GM18858 (cell line): ENCODE results near the gene SMG1.
A peak's percentile ranks its signal among the peaks of the same experiment; 100 is the strongest.
"Not testable (repeated sequence)": the region's sequence is repeated elsewhere in the genome, so short reads cannot be mapped to it uniquely, and the experiment has no call there.

Source experiments
- ATAC-seq: cut with Tn5 transposase; IDR thresholded peaks from one replicate; pipeline ENCODE4 v1.9.1; 2021; ENCODE audit not compliant: unreplicated experiment

The SMG1 gene

DNA sequence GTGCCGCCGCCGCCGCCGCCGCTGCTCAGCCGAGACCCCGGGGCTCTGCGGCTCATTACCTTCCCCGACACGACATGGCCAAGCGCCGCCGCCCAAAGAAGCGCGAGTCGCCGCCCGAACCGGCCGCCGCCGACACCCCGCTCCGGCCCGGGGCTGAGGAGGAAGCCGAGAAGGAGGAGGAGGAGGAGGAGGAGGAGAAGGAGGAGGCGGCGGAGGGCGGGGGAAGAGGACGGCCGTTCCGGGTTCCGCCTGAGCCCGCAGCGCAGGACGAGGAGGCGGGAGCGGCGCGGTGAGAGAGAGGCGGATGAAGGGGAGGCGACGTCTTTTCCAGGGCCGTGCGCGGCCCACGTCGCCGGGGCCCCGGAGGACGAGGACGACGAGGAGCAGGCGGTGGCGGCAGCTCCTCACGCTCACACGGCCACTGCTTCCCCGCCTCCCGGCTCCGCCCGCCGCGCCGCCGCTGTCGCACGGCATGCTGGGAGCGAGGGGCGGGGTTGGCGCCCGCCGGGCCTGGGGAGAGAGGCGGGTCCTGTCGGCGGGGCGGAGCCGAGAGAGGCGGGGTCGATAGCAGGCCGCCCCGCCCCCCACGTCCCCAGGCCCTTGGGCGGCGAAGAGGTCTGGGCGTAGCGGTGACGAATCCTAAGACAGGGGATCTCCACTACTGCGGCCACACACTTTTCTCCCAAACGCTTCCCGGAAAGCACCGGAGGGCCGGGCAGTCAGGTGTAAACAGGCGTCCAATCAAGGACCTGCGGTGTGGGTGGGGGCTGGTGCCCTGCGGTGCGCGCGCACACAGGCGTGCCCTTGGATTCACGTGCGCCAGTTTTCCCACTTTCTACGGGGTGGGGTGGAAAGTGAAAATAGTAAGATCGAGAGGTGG is at the start of gene SMG1:
TSS of gene SMG1 (minus strand) at position 423 of the 880 bp plus-strand sequence. CDS start at position 56, 367 bp downstream.
- ATAC-seq, result peak; percentile 79

DNA sequence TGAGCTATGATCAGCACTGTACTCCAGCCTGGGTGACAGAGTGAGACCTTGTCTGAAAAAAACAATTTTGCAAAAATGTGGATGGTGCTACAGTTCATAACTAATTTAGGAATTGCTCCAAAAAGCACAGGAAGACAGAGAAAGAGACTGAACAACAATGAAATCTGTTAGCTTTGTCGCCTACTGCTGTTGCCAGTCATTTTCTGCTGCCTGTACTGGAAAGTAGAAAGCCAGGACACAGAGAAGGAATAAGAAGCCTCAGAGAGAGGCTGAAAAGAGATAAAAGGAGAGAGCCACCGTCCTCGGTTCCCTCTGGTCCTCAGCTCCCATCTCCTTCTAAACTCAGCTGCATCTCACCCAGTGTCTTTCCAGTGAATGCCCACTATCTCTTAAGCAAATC is 48.9 kb upstream of the SMG1 start:
- ATAC-seq, result no peak

DNA sequence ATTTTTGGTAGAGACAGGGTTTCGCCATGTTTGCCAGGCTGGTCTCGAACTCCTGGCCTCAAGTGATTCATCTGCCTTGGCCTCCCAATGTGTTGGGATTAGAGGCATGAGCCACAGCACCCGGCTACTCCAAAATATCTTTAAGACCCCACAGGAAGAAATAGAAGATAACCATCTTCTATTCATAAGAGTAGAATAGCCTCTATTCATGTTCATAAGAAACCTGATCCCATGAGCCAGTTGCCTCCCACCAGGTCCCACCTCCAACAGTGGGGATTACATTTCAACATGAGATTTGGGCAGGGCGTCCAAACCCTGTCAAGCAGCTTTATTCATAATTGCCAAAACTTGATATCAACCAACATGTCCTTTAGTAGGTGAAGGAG is 43.6 kb upstream of the SMG1 start:
- no peak for ATAC-seq

DNA sequence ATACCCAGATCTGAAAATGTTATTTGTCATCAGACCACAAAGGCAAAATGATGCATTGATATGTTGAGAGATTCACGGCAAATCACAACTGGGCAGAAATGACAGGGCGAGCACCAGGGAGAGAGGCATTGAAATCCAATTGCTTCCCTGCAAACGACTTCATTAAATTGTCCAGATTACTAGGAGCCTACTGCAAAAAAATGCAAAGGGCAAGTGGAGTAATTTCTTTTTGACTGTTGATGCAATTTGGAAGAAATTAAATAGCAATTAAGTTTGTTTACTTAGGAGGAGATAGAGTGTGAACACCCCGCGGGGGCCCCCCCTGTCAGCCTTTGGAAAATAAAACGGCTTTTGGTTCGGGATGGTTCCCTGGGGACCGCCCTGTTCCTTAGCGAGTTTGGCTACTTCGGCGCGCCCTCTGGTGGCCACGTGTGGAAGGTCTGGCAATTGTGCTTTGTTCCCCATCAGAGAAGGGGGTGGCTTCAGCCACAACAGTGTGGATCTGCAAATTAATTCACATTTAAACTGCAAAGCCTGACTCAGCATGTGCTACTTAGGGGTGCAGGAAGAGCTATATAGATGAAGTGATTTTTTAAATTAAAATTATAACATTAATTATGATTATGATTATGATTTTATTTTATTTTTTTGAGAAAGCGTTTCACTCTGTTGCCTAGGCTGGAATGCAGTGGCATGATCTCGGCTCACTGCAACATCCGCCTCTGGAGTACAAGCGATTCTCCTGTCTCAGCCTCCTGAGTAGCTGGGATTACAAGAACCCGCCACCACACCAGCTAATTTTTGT is 43.0 kb upstream of the SMG1 start:
- no peak for ATAC-seq

DNA sequence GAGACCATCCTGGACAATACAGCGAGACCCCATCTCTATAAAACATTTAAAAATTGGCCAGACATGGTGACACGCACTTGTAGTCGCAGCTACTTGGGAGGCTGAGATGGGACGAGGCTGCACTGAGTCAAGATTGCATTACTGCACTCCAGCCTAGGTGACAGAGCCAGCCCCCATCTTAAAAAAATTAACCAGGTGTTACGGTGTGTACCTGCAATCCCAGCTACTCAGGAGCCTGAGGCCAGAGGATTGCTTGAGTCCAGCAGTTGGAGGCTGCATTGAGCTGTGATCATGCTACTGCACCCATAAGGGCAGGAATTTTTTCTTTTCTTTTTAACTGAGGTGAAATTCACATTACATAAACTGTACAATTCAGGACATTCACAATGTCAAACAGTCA is 40.6 kb upstream of the SMG1 start:
- no peak for ATAC-seq

DNA sequence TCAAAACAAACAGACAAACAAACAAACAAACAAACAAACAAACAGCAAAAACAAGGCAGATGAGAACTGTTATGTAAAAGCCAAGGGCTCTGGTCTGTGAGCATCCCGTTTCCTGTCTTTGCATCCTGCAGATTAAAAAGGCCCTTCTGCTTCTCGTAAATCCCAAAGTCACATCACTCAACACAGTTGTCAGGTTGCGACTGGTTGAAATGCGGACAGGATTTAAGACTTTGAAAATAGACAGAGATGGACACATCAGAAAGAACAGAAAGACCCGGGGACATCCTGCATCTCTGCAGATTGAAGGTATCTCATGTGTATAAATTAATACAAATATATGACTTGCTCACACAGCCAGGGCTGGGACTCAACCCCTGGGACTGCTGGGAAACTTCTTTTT is 39.3 kb upstream of the SMG1 start:
- ATAC-seq, result no peak

DNA sequence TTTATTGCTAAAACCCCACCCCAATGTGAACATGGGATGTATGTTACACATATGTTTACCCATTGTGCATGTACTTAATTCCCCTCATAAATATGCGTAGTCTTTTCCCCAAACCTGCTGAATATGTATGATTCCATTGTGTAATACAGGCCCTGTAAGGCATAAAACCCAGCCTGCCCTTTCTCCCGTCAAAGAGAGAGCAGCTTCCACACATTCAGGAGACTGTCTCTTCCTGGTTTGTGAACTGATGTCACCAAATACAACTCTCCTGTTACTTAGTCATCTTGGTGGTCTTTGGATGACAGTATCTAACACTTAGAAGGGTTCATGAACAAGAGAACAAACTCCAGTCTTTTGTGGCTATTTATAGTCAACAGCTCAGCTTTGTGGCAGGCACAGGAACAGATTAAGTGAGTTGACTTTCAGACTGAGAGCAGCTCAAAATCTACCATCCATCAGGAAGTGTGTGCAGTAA is 32.9 kb upstream of the SMG1 start:
- ATAC-seq, result no peak

DNA sequence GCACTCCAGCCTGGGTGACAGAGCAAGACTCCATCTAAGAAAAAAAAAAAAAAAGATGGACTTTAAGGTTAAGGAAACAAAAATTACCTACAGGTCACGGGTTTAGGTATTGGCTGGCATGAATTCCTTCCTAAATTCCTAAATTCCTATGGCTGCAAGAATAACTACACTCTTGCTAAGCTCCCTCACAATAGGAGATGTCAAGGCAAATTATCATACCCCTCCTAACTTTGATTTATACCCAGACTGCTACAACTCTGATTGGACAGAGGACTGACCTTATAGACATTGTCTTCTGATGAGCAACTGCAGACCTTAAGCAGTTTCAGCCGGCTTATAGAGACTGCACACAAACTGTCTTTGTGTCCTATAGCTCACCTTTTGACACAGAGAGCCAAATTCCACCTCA is 32.4 kb upstream of the SMG1 start:
- no peak for ATAC-seq

DNA sequence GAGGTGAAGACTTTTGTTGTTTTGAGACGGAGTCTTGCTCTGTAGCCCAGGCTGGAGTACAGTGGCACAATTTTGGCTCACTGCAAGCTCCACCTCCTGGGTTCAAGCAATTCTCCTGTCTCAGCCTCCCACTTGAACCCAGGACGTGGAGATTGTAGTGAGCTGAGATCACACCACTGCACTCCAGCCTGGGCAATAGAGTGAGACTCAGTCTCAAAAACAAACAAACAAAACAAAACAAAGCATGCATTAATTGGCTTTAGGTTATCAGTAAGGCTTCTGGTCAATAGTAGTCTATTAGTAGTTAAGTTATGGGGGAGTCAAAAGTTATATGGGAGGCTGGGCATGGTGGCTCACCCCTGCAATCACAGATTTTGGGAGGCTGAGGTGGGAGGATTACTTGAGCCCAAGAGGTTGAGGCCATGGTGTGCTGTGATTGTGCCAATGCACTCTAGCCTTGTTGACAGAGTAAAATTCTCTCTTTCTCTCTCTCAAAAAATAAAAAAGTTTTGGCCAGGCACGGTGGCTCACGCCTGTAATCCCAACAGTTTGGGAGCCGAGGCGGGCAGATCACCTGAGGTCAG is 30.5 kb upstream of the SMG1 start:
- ATAC-seq, result not testable (repeated sequence)

DNA sequence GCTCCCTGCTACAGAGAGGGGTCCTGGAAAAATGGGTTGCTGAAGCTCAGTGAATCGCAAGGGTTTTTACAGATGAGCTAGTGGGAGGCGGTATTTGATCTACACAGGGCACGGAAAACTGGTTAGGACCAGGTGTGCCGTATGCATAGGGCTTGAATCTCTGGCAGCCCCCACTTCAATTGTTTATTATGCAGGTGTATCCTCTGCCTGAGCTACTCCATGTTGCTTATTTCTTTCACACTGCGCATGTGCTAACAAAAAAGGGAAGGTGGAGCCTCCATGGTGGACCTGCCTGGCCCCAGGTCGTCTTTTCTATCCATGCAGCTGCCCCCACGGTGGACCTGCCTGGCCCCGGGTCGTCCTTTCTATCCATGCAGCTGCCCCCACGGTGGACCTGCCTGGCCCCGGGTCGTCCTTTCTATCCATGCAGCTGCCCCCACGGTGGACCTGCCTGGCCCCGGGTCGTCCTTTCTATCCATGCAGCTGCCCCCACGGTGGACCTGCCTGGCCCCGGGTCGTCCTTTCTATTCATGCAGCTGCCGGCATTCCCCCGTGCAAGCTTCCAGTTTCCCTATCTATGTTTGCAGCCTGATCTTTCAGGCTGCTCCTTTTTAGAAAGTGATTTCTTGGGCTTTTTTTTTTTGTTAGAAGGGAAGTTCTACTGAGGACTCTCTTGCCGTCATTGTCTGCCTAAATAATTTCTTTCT is 29.8 kb upstream of the SMG1 start:
- ATAC-seq, result not testable (repeated sequence)

DNA sequence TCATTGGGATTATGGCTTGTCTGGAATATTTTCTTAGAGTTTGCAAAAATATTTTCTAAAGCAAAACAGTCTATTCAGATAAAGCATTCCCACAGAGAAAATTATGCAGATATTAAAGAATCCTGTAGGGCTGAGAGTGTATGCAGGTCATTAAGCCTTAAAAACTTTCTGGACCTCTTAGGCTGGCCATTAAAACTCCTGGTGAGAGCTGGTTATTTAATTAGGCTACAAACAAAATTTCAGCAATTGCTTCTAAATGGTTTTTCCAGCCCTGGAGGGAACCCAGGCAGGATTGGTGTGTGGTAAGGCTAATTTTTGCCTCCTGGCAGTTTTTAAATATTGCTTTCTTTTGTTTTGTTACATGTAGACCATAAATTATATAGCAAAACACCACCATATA is 27.3 kb upstream of the SMG1 start:
- ATAC-seq, result no peak

DNA sequence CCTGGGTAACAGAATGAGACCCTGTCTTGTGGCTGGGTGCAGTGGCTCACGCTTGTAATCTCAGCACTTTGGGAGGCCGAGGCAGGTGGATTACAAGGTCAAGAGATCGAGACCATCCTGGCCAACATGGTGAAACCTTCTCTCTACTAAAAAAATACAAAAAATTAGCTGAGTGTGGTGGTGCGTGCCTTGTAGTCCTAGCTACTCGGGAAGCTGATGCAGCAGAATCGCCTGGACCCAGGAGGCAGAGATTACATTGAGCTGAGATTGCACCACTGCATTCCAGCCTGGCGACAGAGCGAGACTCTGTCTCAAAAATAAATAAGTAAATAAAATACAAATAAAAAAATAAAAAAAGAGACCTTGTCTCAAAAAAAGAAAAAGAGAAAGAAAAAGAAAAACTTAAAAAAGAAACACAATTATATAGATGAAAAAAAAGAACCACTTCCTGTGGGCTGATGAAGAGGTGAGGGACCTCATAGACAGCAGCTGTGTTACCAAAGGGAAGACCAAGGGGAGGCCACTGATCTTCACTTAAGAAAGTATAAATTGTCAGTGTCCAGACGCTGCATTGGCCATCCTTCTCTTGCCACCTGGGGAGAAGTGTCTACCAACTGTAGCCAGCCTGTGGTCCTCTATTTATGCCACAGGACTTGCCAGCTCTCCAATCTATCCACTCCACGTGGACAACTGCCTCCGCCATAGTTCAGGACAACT is 24.4 kb upstream of the SMG1 start:
- ATAC-seq, result no peak

DNA sequence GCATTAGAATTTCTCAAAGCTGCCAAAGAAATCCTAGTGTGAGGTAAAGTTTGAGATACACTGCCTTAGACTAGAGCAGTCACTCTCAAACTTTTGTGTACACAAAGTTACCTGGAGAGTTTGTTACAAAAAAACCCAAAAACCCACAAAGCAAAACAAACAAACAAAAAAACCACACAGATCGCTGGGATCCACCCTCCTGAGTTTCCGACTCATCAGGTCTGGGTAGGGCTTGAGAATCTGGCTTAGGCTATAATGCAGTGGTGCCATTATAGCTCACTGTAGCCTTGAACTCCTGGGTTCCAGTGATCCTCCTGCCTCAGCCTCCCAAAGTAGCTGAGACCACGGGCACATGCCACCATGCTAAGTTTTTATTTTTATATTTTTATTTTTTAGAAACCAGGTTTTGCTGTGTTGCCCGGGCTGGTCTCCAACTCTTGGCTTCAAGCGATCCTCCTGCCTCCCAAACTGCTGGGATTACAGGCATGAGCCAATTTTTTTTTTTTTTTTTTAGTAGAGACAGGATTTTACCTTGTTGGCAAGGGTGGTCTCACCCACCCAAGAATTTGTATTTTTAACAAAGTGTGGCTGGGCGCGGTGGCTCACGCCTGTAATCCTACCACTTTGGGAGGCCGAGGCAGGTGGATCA is 22.3 kb upstream of the SMG1 start:
- no peak for ATAC-seq

DNA sequence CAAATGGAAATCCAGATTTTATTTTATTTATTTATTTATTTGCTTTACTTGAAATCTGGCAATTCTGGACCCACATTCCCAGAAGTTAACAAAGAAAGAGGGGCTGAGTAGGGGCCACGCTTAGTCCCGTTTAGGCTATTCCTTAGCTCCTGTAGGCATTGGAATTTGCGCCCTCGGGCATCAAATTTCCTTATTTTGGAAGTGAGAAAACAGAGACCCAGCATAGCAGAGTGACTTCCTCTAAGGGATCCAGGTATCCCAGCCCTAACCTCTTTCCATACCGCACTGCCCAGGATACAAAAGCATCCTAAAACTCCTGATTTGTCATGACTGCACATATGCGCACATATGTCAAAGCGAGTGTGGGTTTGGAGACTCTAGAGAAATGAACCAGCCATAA is 19.0 kb upstream of the SMG1 start:
- no peak for ATAC-seq

DNA sequence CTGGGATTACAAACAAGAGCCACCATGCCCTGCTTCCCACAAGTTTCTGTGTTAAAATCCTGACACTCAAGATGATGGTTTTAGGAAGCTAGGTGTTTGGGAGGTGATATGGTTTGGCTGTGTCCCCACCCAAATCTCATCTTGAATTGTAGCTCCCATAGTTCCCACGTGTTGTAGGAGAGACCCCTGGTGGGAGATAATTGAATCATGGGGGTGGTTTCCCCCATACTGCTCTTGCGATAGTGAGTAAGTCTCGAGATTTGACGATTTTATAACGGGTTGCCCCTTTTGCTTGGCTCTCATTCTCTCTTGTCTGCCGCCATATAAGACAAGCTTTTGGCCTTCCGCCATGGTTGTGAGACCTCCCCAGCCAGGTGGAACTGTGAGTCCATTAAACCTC is 17.2 kb upstream of the SMG1 start:
- ATAC-seq, result no peak

DNA sequence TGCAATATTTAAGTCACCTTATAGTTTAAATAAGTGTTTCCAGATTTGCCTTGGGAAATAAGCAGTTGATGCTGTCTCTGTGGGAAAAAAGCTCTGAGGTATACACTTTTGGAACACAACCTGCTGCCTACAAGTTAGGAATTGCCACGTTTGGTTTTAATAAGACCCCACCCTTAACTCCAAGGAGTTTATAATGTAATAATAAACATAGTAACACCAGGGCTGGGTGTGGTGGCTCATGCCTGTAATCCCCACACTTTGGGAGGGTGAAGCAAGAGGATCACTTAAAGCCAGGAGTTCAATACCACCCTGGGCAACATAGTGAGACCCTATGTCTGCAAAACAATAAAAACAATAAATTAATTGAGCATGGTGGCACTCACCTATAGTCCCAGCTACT is 15.9 kb upstream of the SMG1 start:
- ATAC-seq, result no peak

DNA sequence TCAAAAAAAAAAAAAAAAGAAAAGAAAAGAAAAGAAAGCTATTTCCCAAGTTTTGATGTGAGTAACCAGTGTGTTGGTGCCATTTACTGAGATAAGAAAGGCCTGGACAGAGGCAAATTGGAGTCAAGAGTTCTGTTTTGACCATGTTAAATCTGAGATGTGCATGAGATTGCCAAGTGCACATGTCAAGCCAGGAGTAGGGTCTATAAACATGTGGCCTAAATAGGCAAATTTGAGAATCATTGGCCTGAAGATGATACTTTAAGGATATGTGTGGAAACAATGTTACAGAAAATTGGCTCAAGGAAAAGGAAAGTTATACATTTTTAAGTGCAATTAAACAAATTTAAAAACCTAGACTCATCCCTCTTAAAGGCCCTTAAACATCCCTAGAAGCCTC is 15.3 kb upstream of the SMG1 start:
- ATAC-seq, result no peak

DNA sequence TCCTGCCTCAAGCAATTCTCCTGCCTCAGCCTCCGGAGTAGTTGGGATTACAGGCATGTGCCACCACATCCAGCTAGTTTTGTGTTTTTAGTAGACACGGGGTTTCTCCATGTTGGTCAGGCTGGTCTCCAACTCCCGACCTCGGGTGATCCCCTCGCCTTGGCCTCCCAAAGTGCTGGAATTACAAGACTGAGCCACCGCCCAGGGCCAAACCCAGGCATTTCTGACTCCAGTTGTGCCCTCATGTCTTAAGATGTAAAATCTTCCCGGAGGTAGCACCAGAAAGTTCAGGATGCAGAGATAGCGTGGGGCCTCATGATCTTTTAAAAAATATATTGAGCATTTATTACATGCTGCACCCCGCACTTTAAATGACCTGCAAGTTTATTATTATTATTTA is 12.8 kb upstream of the SMG1 start:
- no peak for ATAC-seq

DNA sequence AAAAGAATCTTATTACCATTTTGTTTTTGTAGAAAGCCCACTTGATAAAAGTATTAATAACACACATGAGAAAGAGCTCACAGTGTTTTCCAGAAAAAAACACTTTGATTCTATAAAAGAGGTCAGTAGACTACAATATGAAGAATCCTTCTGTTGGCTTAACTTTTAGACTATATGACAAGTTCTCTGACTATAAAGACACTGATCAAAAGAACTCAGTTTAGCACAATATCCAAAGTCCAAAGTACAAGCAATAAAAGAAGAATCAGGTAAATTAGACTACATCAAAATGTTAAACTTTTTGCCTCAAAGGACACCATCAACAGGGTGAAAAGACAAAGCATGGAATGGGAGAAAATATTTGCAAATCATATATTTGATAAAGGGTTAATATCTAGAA is 11.2 kb upstream of the SMG1 start:
- no peak for ATAC-seq

DNA sequence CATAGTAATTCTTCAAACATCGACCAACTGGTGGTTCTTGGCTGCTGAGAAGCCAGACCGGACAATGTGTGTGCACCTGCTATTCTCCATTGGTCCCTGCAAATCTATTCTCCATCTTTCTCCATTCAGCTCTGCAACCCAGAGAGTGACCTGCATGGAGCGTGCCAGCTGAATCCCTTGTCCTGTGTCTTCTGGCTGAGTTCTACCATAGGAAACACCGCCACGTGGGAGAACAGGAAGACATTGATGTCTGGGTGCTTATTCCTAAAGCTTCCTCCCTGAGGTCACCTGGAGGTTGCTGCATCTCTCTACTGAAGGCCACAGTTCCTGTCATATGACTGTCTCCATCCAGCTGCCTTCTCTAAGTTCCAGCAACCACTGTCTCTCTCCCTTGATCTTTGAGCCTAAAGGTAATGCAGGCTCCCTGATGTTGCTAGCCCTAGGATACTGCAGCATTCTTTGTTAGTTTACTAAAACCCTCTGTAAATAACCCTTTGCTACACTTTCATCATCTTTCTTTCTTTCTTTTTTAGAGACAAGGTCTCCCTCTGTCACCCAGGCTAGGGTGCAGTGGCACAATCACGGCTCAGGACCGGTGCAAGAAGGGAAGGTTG is 10.6 kb upstream of the SMG1 start:
- no peak for ATAC-seq
